GM12891 (cell line): ENCODE results near the gene TEC.

Source experiments
- POLR2A ChIP-seq: IDR thresholded peaks from 2 replicates; pipeline ENCODE4 v1.6.1; 2011; ENCODE audit warnings: low read depth, low read length, control low read depth
- POLR2AphosphoS5 ChIP-seq: IDR thresholded peaks from 2 replicates; pipeline ENCODE4 v1.6.1; 2011; ENCODE audit warnings: low read depth, low read length, control low read depth

DNA sequence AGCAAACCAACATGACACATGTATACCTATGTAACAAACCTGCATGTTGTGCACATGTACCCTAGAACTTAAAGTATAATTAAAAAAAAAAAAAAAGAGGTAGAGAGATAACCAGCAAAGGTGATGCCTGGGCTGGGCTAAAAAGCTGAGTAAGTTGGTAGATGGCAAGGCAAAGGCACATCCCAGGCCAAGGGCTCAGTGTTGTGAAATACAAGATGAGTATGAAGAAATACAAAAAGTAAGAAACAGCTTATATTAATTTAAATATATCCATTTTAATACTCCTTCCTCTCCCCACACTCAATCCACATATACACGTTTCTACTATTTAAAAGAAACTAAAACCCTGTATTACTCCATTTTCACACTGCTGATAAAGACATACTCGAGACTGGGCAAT is 25.8 kb downstream of the TEC start:
- no peak for TF ChIP-seq POLR2A
- no peak for TF ChIP-seq POLR2AphosphoS5
